Sigmoid colon (tissue), 7 donors: Measurements from ENCODE around the gene CSNK1G2. TPM values are rescaled to one million over a fixed set of nuclear protein-coding genes. Genes with fewer than 3 reads are reported as not detected.

Source experiments
- DNase-seq: peaks from one replicate; pipeline ENCODE4 v3.0.0-alpha.2; 2019
- H3K27ac ChIP-seq, 4 donors: fragments of 200-600 bp; sonication (generic); one replicate each; pipeline ENCODE4 v1.5.1; 2016 to 2019; ENCODE audit warnings: mild to moderate bottlenecking in 1 of 4
- H3K27me3 ChIP-seq, 3 donors: fragments of 200-600 bp; sonication (generic); one replicate each; pipeline ENCODE4 v1.5.1; 2019; ENCODE audit warnings: mild to moderate bottlenecking in 1 of 3
- H3K36me3 ChIP-seq, 4 donors: fragments of 200-600 bp; sonication (generic); one replicate each; pipeline ENCODE4 v1.5.1; 2016 to 2019
- H3K4me1 ChIP-seq, 4 donors: fragments of 200-600 bp; sonication (generic); one replicate each; pipeline ENCODE4 v1.5.1; 2017 to 2019
- H3K4me3 ChIP-seq, 4 donors: fragments of 200-600 bp; sonication (generic); one replicate each; pipeline ENCODE4 v1.5.1; 2017 to 2019; ENCODE audit warnings: mild to moderate bottlenecking in 2 of 4, moderate library complexity in 1 of 4
- H3K9me3 ChIP-seq, 4 donors: fragments of 200-600 bp in 3 of 4; sonication (generic) in 3 of 4; one replicate each; pipeline versions ENCODE4 v1.5.1 to v1.6.1; 2013 to 2019
- EP300 ChIP-seq, 4 donors: sonication (generic); formaldehyde crosslinking; IDR thresholded peaks; one replicate each; pipeline ENCODE4 v1.6.1; 2017; ENCODE audit warnings: antibody characterized with exemption in 4 of 4
- POLR2A ChIP-seq, 2 donors: fragments of 450-650 bp; IDR thresholded peaks; one replicate each; pipeline ENCODE4 v1.6.1; 2016; ENCODE audit warnings: antibody characterized with exemption in 2 of 2, mild to moderate bottlenecking in 2 of 2, moderate library complexity in 2 of 2
- POLR2AphosphoS5 ChIP-seq, 4 donors: sonication (generic); formaldehyde crosslinking; IDR thresholded peaks; one replicate each; pipeline ENCODE4 v1.6.1; 2017; ENCODE audit warnings: antibody characterized with exemption in 4 of 4
- WGBS, 2 donors: extraction: QIAGEN DNeasy Blood & Tissue Kit; methylation state at CpG; one replicate each; pipeline ENCODE4 v1.1.7; 2013; 5-methylcytosine and 5-hydroxymethylcytosine counted together
- intact Hi-C: fragments of 100-400 bp; cut with DNase I; formaldehyde crosslinking; loops from one replicate; pipeline ENCODE4 v1.15.1; 2023
- polyA plus RNA-seq, 3 donors: library from polyadenylated mRNA; stranded (reverse); fragments of 200-250 nt; gene quantifications; one replicate each; pipeline ENCODE4 v1.2.3, GENCODE V29; 2013
- total RNA-seq, 4 donors: library from RNA; depleted of rRNA; stranded (reverse); fragments of >200 nt; gene quantifications; one replicate each; pipeline ENCODE4 v1.1.0, GENCODE V29; 2016
- TF ChIP-seq, protein P1 (sequence below), 4 experiments: fragments of 450-650 bp in 3 of 4; fragments of 200-600 bp in 1 of 4; IDR thresholded peaks; one replicate each; pipeline ENCODE4 v1.5.1; 2016 to 2019; ENCODE audit warnings: antibody characterized with exemption in 4 of 4, mild to moderate bottlenecking in 3 of 4, moderate library complexity in 2 of 4
- donor health status: healthy with polysubstance abuse.
- donor health status: Bipolar disorder and iron deficiency.
- donor health status: healthy.

The CSNK1G2 gene
- total and polyA plus RNA-seq, 7 donors: 24.6 to 91.1 (median 35.9) TPM

GRCh38 chr19:1967087-1967608, 26.2 kb downstream of the CSNK1G2 start:
- Histone ChIP-seq H3K9me3 (no peaks in the 10 kb centered on the region), H3K27me3 (no peaks in the 10 kb centered on the region), H3K4me1 (peaks cover 0 to 6% (median 0%) of the 10 kb centered on the region in 4 donors), H3K4me3 (no peak overlapping the region), H3K36me3 (peaks cover 0 to 16% (median 0%) of the 10 kb centered on the region in 4 donors), H3K27ac (no peak overlapping the region)
- intact Hi-C loops: no loop called here
- DNase-seq: no peak
- no peak for TF ChIP-seq EP300 (IDR thresholded peaks at IDR 0.05)
- WGBS, 2 donors: 74 to 86% methylated on average over 26 of the region's 26 CpGs

GRCh38 chr19:1968279-1969175, 27.6 kb downstream of the CSNK1G2 start:
- no peak for DNase-seq
- Histone ChIP-seq H3K27ac (no peak overlapping the region), H3K27me3 (no peaks in the 10 kb centered on the region), H3K36me3 (peaks cover 0 to 16% (median 0%) of the 10 kb centered on the region in 4 donors), H3K9me3 (no peaks in the 10 kb centered on the region), H3K4me3 (no peak overlapping the region), H3K4me1 (peaks cover 0 to 6% (median 0%) of the 10 kb centered on the region in 4 donors)
- TF ChIP-seq EP300 (IDR thresholded peaks at IDR 0.05) (no peak), POLR2AphosphoS5 (IDR thresholded peaks at IDR 0.05) (no peak), POLR2A (IDR thresholded peaks at IDR 0.05) (no peak)
- TF ChIP-seq, protein P1, sequence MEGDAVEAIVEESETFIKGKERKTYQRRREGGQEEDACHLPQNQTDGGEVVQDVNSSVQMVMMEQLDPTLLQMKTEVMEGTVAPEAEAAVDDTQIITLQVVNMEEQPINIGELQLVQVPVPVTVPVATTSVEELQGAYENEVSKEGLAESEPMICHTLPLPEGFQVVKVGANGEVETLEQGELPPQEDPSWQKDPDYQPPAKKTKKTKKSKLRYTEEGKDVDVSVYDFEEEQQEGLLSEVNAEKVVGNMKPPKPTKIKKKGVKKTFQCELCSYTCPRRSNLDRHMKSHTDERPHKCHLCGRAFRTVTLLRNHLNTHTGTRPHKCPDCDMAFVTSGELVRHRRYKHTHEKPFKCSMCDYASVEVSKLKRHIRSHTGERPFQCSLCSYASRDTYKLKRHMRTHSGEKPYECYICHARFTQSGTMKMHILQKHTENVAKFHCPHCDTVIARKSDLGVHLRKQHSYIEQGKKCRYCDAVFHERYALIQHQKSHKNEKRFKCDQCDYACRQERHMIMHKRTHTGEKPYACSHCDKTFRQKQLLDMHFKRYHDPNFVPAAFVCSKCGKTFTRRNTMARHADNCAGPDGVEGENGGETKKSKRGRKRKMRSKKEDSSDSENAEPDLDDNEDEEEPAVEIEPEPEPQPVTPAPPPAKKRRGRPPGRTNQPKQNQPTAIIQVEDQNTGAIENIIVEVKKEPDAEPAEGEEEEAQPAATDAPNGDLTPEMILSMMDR (IDR thresholded peaks at IDR 0.05): no peak
- 89 to 91% methylated on average over 34 of the region's 34 CpGs for WGBS, 2 donors
- intact Hi-C loops: no loop called here

DNA sequence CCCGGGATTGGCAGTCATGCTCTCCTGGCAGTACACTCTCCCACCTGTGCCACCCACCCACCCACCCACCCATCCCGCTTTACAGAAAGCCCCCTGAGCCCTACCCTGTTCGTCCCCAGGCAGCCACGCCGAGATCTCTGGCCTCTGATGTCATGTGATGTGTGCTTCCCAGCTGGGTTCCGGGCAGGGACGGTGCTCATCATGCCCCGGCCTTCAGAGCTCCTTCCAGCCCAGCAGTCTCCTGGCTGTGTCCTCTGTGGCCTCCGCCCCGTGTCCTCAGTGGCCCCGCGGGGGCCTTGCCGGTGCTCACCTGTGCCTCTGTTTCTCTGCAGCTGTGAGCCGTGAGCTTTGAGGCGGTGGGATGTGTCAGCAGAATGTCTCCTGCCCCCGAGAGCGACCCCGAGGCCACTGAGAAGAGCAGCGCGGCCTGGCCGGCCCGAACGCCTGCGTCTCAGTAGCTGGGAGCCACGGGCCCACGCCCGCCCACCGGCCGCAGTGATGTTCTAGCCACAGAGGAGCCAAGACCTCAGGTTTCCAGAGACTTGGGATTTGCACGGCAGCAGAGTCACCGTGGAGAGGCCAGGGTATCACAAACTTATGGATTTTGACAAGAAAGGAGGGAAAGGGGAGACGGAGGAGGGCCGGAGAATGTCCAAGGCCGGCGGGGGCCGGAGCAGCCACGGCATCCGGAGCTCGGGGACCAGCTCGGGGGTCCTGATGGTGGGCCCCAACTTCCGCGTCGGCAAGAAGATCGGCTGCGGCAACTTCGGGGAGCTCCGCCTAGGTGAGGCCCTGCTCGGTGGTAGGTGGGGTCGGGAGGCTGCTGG, 28.4 kb downstream of the CSNK1G2 start:
- Histone ChIP-seq H3K4me1 (peaks cover 0 to 6% (median 0%) of the 10 kb centered on the region in 4 donors), H3K36me3 (peaks cover 0 to 16% (median 0%) of the 10 kb centered on the region in 4 donors), H3K27ac (no peak overlapping the region), H3K9me3 (no peaks in the 10 kb centered on the region), H3K4me3 (no peak overlapping the region), H3K27me3 (no peaks in the 10 kb centered on the region)
- DNase-seq: no peak
- WGBS, 2 donors: 95 to 96% methylated on average over 49 of the region's 49 CpGs
- intact Hi-C loops: no loop called here
- TF ChIP-seq EP300 (IDR thresholded peaks at IDR 0.05): no peak
- TF ChIP-seq POLR2AphosphoS5 (IDR thresholded peaks at IDR 0.05): no peak
- TF ChIP-seq, protein P1 (IDR thresholded peaks at IDR 0.05): no peak
- no peak for TF ChIP-seq POLR2A (IDR thresholded peaks at IDR 0.05)

DNA sequence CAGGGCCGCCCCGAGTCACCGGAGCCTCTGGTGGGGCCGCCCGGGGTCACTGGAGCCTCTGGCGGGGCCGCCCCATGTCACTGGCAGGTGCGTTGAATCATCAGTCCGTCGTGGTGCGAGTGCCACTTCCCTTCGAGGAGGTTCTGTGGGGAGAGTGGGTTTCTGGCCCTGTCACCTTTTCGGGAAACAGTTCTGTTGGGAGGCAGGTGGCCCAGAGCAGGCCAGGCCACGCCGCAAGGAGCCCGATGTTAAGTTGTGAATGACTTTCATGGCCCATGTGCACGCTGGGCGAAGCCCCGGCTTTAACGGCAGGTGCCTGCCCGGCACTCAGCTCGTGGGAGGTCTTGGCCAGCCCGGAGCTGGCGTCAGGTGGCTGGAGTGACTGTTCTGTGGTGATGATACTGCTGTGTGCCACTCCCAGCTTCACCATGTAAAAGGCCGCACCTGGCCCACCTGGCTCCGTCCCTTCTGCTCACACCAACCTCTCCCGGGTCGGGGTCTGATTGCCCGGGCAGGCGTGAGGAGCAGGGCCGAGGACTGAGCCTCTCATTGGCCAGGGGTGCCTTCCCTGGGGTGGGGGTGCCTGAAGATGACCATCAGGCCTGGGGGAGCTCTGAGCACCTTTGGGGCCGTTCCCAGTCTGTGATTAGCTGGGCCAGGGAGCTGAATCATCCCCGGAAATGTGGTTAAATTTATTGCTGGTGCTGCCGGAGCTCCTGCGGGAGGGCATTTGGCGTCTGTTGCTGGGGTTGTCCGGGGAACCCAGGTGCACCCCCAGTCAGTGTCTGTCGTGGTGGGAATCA, 29.2 kb downstream of the CSNK1G2 start:
- Histone ChIP-seq H3K4me3 (no peak overlapping the region), H3K27ac (no peak overlapping the region), H3K36me3 (peaks cover 0 to 19% (median 0%) of the 10 kb centered on the region in 4 donors), H3K9me3 (no peaks in the 10 kb centered on the region), H3K4me1 (peaks cover 0 to 6% (median 0%) of the 10 kb centered on the region in 4 donors), H3K27me3 (no peaks in the 10 kb centered on the region)
- 91 to 92% methylated on average over 38 of the region's 38 CpGs for WGBS, 2 donors
- intact Hi-C loops: no loop called here
- TF ChIP-seq POLR2AphosphoS5 (IDR thresholded peaks at IDR 0.05) (no peak), POLR2A (IDR thresholded peaks at IDR 0.05) (no peak), EP300 (IDR thresholded peaks at IDR 0.05) (no peak)
- TF ChIP-seq, protein P1 (IDR thresholded peaks at IDR 0.05): no peak
- DNase-seq: no peak
